Astrocyte of the hippocampus (primary cell): ENCODE data around the gene ISY1.
"Not testable (repeated sequence)": the region's sequence is repeated elsewhere in the genome, so short reads cannot be mapped to it uniquely, and the experiment has no call there.

Experiments
- DNase-seq: peaks from one replicate; pipeline ENCODE4 v3.0.0; 2011; ENCODE audit warnings: low read depth, low spot score

Gene ISY1

DNA sequence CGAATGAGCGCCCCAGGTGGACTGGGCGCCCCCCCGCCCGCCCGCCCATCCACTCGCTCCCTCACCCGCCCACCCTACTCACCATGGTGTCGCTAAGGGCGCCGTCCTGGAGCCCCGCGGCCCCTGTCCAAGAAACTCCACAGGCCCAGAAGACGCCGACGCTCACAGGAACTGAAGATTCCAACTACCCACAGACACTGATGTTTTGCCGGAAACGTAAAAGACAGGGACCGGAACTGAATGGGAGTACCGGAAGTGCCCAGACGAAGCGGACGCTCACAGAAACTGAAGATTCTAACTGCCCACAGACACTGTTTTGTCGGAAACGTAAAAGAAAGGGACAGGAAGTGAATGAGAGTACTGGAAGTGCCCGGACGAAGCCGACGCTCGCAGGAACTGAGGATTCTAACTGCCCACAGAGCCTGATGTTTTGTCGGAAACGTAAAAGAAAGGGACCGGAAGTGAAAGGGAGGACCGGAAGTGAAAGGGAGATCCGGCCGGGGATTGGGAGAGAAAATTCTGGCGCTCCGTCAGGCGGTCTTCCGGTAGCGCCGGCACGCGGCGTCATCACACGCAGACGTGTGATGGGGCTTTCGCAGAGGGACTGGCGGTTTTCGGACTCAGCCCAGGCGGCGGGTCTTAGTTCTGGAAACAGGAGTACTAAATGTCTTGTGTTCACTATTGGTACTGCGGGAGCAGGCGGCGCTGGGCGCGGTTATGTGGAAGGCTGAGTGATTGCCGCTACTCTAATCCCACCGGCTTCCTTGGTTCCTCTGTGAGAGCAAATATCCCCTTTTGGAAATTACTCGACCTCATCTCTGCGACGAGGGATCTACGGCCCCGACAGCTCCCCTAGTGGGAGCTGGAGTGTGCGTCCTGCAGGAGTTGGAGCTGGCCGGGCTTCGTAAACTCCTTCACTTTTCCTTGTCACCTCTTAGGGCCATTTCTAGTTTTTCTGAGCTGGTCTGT lies at the start of gene ISY1:
Gene ISY1 (minus strand): TSS at position 173 of the 969 bp plus-strand sequence. CDS start 88 bp downstream, at position 85.
- peak; percentile 97 for DNase-seq

DNA sequence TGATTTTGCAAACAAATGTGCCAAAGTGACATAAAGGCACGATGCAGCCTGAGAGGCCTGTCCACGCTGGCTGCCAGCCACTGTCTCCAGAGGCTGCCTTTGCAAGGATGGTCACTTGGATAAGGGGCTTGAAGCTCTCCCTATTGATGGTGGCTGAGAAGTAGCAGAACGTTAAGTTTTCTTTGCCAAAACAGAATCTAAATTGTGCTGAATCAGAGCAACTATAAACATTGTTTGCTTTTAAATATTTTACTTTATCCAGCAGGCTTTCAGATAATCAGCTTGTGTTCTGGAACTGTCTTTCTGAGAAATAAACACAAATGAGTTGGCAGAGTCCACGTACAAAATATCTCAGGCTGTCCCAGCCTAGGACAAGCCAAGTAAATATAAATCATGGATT lies 46.6 kb upstream of the ISY1 start:
- DNase-seq = no peak

DNA sequence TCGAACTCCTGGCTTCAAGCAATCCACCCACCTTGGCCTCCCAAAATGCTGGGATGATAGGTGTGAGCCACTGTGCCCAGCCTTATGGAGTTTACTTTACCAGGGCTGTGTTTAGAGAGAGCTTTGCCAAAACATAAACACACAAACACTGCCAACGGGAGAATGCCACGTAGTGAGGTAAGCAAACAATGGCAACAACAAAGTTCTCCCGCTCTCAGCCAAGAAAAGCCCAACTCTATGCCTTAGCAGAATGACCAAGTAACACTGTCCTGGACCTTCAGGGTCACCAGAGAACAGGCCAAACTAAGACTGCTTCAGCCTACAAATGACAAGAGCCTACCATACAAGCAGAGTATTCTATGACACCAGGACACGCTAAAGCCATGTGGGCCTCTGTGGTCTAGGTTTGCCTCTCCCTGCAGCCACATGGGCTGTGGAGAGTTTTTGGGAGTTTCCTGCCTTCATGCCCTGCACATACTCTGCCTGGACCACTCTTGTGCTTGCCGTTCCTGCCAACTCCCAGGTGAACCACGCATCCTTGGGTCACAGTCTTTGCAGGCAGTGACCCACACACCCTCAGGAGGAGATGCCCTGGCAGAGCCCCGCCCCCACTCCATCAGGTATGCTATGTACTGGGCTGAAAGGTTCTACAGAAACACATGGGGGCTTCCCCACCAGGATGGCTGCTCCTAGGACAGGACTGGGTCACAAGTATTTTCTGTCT lies 44.4 kb upstream of the ISY1 start:
- DNase-seq = no peak

DNA sequence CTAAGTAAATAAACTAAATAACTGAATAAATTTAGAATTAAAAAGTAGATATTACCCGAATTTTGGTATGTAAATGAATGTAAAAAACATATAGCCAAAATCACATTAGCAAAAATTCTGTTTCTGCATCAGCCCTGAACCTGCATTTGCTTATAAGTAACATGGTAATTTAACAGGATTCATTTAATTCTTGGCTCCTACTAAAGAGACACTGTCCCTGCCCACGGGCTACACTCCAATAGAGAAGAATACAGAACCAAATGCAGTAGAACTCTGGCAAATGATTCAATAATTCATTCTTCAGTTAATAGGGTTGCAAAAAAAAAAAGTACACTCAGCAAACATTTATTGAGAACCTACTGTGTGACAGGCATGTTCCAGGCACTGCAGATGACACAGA lies 43.6 kb upstream of the ISY1 start:
- no peak for DNase-seq

DNA sequence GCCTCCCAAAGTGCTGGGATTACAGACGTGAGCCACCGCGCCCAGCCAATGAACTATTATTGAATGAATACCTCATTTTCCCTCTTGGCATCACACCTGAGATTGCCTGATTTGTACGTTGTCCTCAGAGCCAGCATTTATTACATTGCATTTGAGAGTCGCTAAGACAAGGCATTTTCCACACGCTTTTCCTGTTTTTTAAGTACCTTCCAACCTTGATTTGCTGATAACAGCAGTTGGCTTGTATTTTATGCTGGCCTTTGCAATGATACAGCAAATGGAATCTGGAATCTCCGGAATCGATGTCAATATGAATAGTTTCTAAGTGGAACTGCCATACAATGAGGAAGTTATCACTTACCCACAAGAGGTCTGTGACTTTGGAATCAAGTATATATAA lies 38.5 kb upstream of the ISY1 start:
- no peak for DNase-seq

DNA sequence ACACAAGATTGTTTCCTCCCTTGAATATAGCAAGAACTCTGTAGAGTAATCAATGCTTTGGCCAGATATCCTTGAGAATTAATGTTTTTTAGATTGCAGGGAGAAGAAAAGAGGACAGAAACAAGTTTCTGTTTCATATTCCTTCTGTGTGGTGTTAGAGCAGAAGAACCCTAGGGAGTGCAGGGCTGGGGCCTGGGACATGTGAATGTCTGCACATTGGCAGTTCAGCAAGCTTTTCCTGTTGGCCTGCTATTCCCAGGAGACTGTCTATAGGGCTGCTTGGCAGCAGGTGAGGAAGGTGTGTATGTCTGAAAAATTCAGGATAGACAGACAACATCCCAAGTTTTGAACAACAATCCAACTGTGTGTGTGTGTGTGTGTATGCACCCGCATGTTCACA lies 36.5 kb upstream of the ISY1 start:
- DNase-seq = no peak

DNA sequence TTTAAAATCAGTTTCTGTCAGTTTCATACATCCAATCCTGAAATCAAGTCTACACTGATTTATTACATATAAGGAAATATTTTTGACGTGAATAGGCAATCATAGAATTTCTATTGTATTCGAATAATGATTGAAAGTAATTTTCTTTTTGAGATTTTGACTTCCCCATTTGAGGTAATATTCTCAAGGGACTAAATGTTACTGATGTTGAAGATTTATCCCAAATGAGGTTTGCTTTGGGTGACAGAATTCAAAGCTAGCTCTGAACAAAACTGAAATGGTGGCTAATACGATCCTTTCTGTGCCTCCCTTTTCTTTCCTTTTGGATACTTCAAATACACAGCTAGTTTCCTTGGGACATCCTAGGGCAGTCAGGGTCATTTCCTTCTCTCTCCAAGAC lies 35.7 kb upstream of the ISY1 start:
- DNase-seq = no peak

DNA sequence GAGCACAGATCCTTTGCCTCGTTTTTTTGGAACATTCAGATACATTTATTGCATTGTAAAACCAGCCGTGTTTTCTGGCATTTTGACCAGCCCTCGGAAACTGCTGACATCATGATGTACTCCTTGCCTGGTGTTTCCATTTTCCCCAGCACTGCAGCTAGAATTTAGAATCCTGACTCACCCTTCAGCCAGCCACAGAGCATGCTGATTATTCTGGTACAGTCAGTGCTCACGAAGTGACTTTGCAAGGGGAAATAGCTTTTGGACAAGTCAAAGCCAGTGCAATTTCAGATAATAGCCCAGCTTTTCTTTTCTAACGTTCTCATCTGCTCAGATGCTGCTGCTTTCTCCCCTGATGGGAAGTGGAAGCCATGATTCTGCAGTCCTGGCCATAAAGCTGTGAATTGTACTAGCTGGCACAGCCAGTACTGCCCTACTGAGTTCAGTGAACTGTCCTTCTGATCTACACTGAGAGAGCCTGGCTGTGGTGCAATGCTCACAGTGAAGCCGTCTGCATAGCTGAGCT lies 34.9 kb upstream of the ISY1 start:
- peak; percentile 94 for DNase-seq

DNA sequence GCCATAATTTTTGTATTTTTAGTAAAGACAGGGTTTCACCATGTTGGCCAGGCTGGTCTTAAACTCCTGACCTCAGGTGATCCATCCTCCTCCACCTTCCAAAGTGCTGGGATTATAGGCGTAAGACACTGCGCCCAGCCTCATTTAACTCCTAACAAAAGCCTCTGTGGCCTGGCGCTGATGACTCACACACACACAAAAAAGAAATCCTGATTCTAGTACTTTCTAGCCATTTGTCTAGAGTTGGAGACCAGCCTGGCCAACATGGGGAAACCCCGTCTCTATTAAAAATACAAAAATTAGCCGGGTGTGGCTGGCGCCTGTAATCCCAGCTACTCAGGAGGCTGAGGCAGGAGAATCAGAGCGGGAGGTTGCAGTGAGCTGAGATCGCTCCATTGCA lies 28.9 kb upstream of the ISY1 start:
- peak; percentile 51 for DNase-seq

DNA sequence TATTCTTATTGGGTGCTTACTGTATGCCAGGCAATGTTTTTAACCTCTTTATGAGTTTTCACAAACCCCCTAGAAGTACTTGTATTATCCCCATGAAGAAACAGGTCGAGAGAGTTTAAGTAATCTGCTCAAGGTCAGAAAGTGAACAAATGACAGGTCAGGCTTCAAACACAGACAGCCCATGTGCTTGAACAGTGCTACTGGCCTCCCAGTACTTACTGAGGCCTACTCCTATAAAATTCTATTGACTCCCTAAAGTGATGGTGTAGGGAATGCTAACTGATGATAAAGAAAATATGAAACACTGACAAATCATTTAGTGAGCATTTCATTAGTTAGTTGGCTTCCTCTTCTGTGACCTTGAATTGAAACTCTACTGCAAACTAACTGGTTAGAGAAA lies 27.0 kb upstream of the ISY1 start:
- DNase-seq = no peak

DNA sequence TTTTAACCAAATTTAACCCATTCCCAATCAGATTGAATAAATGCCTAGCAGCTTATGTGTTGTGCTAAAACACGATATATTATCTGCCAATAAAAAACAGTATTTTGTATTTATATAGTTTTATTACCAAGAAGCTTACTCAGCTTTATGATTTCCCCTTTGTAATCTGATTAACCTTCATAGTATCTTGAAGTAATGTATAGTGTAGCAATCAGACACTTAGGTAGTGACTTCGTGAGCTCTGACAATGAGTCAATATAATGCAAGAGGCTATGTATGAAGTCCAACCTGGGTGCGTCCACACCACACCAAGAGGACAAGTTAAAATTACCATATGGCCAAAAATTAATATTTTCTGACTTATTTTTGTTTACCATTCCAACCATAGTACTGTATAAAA lies 24.9 kb upstream of the ISY1 start:
- no peak for DNase-seq

DNA sequence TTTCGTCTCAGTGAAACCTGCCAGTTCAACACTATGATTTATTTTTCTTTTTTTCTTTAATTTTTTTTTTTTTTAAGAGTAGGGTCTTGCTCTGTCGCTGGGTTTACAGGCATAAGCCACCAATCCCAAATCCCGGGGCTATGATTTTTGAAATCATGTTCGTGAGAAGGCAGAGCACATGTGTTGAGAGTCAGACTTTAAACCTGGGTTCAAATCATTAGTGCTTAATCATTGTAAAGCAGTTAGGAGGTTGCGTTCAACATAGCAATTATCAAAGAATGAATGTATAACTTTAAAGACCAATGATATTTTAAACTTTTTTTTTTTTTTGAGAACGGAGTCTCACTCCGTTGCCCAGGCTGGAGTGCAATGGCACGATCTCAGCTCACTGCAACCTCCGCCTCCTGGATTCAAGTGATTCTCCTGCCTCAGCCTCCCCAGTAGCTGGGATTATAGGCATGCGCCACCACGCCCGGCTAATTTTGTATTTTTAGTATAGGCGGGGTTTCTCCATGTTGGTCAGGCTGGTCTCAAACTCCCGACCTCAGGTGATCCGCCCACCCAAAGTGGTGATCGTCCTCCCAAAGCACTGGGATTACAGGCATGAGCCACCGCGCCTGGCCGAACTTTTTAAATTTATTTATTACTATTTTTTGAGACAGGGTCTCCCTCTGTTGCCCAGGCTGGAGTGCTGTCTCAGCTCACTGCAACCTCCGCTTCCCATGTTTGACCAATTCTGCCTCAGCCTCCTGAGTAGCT lies 24.1 kb upstream of the ISY1 start:
- not testable (repeated sequence) for DNase-seq

DNA sequence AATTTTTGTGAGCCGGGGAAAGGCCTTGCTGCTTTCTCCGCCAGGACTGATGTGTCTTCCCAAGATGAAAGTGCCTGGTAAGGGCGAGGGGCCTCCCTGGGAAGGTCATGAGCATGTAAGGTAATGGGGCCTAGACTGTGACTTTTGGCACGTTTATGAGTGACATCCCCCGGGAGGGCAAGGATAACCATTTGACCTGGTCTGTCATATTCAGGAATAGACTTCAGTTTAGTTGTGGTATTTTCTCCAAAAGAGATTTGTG lies 23.5 kb upstream of the ISY1 start:
- no peak for DNase-seq

DNA sequence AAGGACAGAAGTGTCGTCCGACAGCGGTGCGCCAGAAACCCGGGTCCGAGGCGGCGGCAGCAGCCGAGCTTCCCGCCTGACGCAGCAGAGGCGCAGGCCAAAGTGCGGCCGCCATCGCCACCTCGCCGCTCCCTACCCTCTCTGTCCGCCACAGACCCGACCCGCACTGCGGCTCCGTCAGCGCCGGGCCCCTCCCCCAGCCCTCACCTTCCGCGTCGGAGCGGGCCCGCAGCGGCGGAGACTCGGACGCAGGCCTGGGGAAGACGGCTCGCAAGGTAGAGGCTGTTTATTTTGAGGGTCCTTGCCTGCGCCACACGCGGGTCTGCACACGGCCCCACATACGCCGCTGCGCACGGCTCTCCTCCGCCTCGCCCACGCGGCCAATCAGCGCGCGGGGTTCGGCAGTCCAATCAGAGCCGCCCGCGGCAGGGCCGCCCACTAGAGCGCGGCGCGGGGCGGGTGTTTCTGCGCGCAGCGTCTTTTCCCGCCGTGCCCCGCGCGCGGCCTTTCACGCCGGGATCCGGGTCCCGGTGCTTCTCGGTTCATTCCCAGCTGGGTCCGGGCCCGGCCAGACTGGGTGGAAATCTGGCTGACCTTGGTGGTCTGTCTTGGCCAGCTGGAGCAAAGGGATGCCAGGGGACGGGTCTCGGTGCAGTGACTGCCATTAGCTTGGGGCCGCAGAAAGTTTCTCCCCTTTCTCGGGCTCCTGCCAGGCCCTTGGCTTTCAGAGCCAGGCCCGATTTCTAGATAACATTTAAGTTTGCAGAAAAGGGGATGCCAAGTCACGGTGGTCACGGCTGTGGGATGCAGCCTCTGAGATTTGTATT lies 22.9 kb upstream of the ISY1 start, which contains the start of gene CNBP:
Gene CNBP (minus strand): TSS at position 328 of the 827 bp plus-strand sequence. CDS start 12,139 bp downstream, outside the sequence.
- peak; percentile 98 for DNase-seq

DNA sequence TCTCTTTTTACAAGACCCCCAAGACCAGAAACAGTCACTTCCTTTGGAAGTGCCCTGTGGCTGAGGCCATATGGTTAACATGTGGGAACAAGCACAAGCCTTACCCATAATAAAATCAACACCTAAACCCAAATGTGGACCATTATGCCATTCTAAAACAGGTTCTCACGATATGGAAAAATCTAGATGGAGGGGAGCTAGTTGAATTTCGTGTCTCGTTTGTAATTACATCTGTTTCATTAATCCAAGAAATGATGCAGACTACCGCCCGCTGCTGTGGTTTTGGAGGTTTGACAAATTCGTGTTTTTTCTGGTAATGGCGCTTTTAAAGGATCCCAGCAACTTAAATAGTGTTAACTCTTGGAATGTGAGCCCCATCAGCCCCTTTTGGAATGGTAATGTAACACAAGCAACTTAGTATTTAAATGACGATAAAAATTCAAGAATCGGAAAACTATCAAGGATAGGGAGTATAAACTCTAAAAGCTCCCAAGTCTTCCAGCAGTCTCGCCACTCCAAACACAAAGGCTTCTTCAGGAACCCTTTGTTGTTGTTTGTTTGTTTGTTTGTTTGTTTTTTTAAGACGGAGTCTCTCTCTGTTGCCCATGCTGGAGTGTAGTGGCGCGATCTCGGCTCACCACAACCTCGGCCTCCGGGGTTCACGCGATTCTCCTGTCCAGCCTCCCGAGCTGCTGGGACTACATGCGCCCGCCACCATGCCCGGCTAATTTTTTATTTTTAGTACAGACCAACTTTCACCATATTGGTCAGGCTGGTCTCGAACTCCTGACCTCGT lies 21.7 kb upstream of the ISY1 start:
- peak; percentile 62 for DNase-seq

DNA sequence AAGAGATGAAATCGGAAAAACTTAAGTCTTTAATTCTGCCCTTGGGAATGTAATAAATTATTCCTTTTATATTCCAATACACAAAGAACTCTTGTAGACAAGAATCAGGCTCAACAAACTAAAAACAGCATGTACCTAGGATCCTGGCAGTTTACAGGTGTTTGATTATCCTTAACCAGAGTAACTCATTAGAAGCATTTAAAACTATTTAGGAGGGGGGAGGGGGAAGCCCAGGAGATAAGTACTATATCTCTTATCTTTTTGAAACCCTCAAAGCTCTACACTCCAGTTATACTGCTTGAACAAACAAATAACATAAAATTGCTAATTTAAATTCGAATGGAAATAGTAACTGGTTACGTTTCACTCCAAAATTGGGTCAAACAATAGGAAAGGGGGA lies 21.0 kb upstream of the ISY1 start:
- no peak for DNase-seq

DNA sequence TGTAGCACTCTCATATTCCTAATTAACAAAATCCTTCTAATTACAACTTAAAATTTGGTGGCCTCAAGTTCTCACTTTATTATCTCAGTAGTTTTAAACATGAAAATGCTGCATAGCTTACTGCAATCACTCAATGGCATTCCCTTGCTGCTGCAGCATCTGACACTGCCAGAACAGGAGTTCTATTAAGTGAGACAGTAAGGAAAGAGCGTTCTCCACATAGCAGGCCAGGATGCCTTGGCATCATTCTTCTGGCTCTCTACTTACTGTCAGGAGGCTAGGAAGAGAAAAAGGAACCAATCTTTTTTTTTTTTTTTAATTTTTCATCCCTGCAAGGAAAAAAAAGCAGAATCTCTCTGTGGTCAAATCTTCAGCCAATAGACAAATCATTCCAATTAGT lies 19.6 kb upstream of the ISY1 start:
- DNase-seq = peak; percentile 9

DNA sequence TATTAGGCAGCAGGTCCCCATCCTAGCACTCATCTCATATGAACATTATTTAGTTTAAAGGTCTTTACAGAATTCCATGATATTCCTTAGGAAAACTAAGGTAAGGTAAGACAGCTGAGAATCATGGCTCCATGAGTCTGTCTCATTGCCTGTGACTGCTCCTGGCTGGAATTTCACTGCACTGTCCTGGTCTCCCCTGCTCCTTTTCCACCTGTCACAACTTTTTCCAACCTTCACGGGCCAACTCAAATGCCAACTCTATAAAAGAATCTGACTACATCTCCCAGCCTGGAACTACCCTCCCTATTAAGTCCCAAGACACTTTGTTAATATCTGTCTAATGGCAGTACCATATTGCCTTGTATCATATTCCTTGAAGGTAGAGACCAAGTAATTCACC lies 15.2 kb upstream of the ISY1 start:
- DNase-seq = no peak

DNA sequence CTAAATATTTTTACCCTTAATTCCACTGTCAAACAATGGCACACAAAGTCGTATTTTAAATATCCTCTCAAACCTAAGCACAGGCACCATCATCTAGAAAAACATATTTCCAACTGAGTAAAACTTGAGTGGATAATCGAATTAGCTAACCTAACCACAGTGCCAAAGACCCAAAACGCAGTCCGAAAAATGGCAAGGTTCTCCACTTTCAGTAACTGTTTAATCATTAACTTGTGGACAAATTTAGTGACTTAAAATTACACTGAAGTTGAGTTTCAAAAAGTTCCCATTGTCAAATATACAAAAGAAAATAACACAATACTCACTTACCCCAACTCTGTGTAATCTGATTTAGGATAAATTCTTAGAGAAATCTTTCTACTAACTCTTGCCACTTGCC lies 12.9 kb upstream of the ISY1 start:
- DNase-seq = no peak

DNA sequence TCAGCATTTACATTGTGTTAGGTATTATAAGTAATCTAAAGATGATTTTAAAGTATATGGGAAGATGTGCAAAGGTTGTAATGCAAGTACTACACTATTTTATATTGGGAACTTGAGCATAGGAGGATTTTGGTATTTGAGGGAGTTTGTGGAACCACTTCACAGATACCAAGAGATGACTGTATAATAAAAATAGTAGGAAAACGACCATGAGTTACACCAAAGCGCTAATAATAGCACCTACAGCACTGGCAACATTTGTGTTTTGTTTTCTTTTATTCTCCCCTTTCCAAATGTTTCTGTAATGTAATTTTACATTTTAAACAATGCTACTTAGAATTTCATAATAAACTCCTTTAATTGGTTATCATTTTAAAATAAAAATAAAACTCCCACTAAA lies 12.3 kb upstream of the ISY1 start:
- DNase-seq = no peak
